ENCODE measurements around the gene PTPRH.

- no peak for TF ChIP-seq CTCF (IDR thresholded peaks at IDR 0.05)
- no peak for TF ChIP-seq POLR2A (IDR thresholded peaks at IDR 0.05)
These were observed 36.6 kb downstream of the PTPRH start for GRCh38 chr19:55172741-55173140.
